Endothelial cell (in vitro differentiated cells): Measurements from ENCODE around the gene SETD2. TPM values are rescaled to one million over a fixed set of nuclear protein-coding genes. Genes with fewer than 3 reads are reported as not detected.

Experiments
- DNase-seq: peaks from one replicate; pipeline ENCODE4 v3.0.0; 2021; ENCODE audit warnings: low spot score
- H3K27ac Mint-ChIP-seq: one replicate; pipeline ENCODE4 v1.8.0; 2021; ENCODE audit warnings: mixed read lengths, inconsistent platforms; ENCODE audit not compliant: unreplicated experiment
- H3K27me3 Mint-ChIP-seq: one replicate; pipeline ENCODE4 v1.8.0; 2021; ENCODE audit warnings: mild to moderate bottlenecking, moderate library complexity, mixed read lengths, inconsistent platforms; ENCODE audit not compliant: unreplicated experiment
- H3K36me3 Mint-ChIP-seq: one replicate; pipeline ENCODE4 v1.8.0; 2021; ENCODE audit warnings: mild to moderate bottlenecking, low read depth, mixed read lengths, inconsistent platforms; ENCODE audit not compliant: unreplicated experiment
- H3K4me1 Mint-ChIP-seq: one replicate; pipeline ENCODE4 v1.8.0; 2021; ENCODE audit warnings: mild to moderate bottlenecking, mixed read lengths, inconsistent platforms; ENCODE audit not compliant: unreplicated experiment
- H3K4me3 Mint-ChIP-seq: one replicate; pipeline ENCODE4 v1.8.0; 2021; ENCODE audit warnings: mild to moderate bottlenecking, mixed read lengths, inconsistent platforms; ENCODE audit not compliant: unreplicated experiment
- H3K9me3 Mint-ChIP-seq: one replicate; pipeline ENCODE4 v1.8.0; 2021; ENCODE audit warnings: mixed read lengths, inconsistent platforms; ENCODE audit not compliant: unreplicated experiment
- CTCF ChIP-seq: fragments of 200-600 bp; sonication (generic); IDR thresholded peaks from one replicate; pipeline ENCODE4 v1.5.0; 2021; ENCODE audit warnings: antibody characterized with exemption; ENCODE audit not compliant: unreplicated experiment
- total RNA-seq: library from RNA; stranded (reverse); fragmentation: NEBNext Ultra II Directional; extraction: Animal tissue kit (Norgen Biotek cat#: 25700); gene quantifications from one replicate; pipeline ENCODE4 v1.2.1, GENCODE V29; 2021; ENCODE audit not compliant: unreplicated experiment

SETD2 gene
- total RNA-seq, 1 donor from 2014 or later = 51.4 TPM

DNA sequence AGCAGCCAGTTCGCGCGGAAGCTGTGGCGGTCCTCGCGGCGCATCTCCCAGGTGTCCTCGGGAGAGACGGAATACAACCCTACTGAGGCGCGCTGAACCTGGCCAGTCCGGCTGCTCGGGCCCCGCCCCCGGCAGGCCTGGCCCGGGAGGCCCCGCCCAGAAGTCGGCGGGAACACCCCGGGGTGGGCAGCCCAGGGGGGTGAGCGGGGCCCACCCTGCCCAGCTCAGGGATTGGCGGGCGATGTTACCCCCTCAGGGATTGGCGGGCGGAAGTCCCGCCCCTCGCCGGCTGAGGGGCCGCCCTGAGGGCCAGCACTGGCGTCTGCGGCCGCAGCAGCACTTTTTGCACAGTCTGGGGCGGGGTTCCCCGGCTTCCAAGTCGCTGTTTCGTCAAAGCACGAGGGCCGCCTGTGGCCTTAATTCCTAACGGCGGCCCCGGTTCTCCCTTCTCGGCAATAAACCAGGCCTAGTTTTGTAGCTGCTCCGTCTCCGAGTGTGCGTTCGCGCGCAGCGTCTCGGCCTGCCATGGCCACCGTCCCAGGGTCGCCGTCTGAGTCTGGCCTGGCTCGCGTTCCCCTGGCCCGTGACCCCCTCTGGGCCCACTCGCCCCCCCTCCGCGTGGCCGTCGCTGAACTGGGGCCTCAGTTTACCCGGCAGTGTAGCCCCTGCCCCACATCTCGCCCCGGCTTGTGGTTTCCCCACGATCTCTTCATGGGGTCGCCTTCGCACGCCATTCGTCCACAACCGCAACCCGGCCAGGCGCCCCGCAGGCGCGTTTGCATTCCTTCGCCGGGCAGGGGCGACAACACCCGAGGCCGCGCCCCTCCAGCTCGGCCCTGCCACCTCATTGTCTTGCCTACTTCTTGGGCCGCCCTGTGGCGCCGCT lies 154.4 kb downstream of the SETD2 start:
- H3K36me3 Mint-ChIP-seq = peaks cover 26% of the 10 kb centered on the region
- H3K9me3 Mint-ChIP-seq = no peaks in the 10 kb centered on the region
- H3K27ac Mint-ChIP-seq = peak overlapping the region; percentile 67
- DNase-seq = peak; percentile 73
- peaks cover 3% of the 10 kb centered on the region for H3K4me1 Mint-ChIP-seq
- H3K4me3 Mint-ChIP-seq = peak overlapping the region; percentile 59
- H3K27me3 Mint-ChIP-seq = peaks cover 4% of the 10 kb centered on the region
- TF ChIP-seq CTCF = peak; percentile 15

DNA sequence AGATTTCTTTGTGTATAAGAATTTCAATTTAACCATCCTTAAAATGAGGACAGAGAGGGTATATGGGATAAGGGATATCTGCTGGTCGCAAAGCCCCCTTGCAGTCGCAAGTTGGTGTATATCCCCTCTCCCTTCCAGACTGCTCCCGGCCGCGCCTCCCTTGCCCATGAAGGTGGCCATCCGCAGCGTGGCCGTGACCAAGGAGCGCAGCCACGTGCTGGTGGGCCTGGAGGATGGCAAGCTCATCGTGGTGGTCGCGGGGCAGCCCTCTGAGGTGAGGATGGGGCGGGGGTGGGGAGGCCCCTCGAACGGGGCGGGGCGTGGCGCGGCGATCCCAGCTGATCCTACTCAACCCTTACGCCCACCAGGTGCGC lies 155.1 kb downstream of the SETD2 start:
- peaks cover 30% of the 10 kb centered on the region for H3K36me3 Mint-ChIP-seq
- H3K27me3 Mint-ChIP-seq = peaks cover 4% of the 10 kb centered on the region
- no peaks in the 10 kb centered on the region for H3K9me3 Mint-ChIP-seq
- H3K4me1 Mint-ChIP-seq = peaks cover 3% of the 10 kb centered on the region
- TF ChIP-seq CTCF = no peak
- H3K27ac Mint-ChIP-seq = no peak overlapping the region
- no peak for DNase-seq
- peak overlapping the region; percentile 77 for H3K4me3 Mint-ChIP-seq

GRCh38 chr3:47008234-47008796 lies 155.6 kb downstream of the SETD2 start:
- Mint-ChIP-seq H3K4me3 (peak overlapping the region; percentile 77), H3K36me3 (peaks cover 33% of the 10 kb centered on the region), H3K4me1 (peaks cover 3% of the 10 kb centered on the region), H3K27me3 (peaks cover 4% of the 10 kb centered on the region), H3K27ac (no peak overlapping the region), H3K9me3 (no peaks in the 10 kb centered on the region)
- no peak for TF ChIP-seq CTCF
- peak; percentile 3 for DNase-seq

GRCh38 chr3:47007482-47008233 lies 156.3 kb downstream of the SETD2 start:
- Mint-ChIP-seq H3K27ac (no peak overlapping the region), H3K27me3 (peaks cover 4% of the 10 kb centered on the region)
- no peak for TF ChIP-seq CTCF

More at GRCh38 chr3:47007482-47008233, 156.3 kb downstream of the SETD2 start:
- no peak overlapping the region for H3K4me3 Mint-ChIP-seq
- DNase-seq = peak; percentile 4
- H3K4me1 Mint-ChIP-seq = peaks cover 3% of the 10 kb centered on the region
- peaks cover 33% of the 10 kb centered on the region for H3K36me3 Mint-ChIP-seq
- no peaks in the 10 kb centered on the region for H3K9me3 Mint-ChIP-seq
